GM21515 (cell line): ENCODE measurements around the gene CLCN6.

Experiments
- ATAC-seq: cut with Tn5 transposase; IDR thresholded peaks from one replicate; pipeline ENCODE4 v1.9.1; 2021; ENCODE audit not compliant: unreplicated experiment

Gene CLCN6

DNA sequence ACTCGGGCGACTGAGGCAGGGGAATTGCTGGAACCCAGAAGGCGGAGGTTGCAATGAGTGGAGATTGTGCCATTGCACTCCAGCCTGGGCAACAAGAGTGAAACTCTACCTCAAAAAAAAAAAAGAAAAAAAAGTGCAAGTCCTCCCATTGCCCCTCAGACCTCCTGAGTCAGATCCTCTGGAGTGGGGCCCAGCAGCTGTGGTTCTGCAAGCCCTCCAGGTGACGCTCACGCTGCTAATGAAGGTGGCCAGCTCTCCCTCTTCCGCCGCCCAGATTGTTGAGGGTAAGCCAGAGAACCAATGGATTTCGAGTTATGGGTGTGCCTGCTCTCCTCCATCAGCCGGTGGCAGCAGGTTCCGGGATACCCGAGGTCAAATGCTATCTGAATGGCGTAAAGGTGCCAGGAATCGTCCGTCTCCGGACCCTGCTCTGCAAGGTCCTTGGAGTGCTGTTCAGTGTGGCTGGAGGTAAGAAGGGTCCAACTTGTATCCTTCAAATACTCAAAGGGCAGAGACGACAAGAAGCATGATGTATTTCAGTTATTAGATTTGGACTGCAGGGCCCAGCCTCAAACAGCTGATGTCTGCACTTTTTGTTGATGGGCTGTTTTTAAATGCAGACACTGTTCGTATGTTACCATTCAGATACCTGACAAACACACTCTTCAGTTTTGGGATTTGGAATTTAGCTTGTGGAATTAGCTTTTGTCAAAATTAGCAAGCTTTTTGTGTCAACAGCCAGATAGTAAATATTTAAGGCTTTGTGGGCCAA, 17.6 kb downstream of the CLCN6 start:
- no peak for ATAC-seq

- ATAC-seq, result no peak
Measured at GRCh38 chr1:11825131-11825530, 19.1 kb downstream of the CLCN6 start.

- ATAC-seq, result no peak
Measured at GRCh38 chr1:11826946-11827345, 21.0 kb downstream of the CLCN6 start.

GRCh38 chr1:11828511-11828910, 22.5 kb downstream of the CLCN6 start:
- ATAC-seq, result no peak

DNA sequence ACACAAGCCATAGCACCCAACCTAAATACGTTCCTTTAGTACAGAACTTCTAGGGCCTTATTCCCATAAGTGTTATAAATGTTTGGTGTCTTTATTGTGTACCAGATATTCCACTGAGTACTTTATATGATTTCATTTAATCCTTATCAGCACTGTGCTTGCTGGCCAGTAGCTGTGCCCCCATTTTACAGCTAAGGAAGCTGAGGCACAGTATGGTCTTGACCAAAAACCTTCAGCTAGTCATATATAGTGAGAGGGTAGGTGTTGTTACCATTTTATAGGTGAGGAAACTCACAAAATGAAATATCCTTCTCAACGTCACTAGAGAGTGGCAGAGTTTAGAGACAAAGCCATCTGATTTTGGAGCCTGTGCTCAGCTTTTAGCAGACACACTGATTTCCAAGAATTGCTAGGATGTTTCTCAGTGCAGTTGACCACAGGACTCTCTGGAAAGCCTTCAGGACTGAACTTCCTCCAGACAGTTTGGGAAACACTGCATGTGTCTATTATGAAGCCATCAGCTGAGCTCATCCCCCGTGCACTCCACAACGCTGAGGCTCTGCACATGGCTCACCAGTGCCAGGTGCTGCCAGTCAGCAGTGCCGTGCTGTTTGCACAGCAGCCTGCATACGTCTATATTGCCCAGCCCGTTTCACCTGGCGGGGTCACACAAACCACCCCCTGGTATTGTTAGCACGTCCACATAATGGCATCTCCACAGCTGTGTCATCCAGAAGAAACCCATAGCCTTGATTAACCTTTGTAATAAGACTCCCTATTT, 26.1 kb downstream of the CLCN6 start:
- no peak for ATAC-seq

GRCh38 chr1:11833497-11833896, 27.5 kb downstream of the CLCN6 start:
- no peak for ATAC-seq

- ATAC-seq, result no peak
Measured at GRCh38 chr1:11833900-11834299, 27.9 kb downstream of the CLCN6 start.

DNA sequence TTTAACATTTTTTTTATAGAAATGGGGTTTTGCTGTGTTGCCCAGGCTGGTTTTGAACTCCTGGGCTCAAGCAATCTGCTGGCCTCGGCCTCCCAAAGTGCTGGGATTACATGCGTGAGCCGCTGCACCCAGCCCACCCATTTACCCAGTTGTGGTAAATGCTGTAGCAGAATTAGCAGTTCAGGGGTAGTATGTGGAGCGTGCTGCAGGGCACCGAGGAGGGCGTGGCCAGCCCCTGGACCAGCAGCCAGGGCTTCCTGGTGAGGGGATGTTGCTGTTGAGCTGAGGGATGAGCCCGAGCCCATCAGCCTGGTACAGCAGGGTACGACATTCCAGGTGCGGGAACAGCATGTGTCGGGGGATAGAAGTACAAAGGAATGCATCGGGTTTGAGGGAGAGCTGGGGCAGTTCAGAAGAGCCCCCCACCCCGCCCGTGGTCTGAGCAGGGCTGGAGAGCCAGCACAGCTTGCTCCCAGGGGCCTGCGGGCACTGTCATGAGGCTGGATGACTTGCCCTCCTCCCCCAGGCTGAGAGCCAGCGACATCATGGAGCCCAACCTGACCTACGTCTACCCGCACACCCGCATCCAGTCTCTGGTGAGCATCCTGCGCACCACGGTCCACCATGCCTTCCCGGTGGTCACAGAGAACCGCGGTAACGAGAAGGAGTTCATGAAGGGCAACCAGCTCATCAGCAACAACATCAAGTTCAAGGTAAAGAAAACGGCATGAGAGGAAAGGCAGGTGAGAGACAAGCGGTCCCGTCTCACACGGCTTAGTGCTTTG, 29.6 kb downstream of the CLCN6 start:
- ATAC-seq, result no peak

DNA sequence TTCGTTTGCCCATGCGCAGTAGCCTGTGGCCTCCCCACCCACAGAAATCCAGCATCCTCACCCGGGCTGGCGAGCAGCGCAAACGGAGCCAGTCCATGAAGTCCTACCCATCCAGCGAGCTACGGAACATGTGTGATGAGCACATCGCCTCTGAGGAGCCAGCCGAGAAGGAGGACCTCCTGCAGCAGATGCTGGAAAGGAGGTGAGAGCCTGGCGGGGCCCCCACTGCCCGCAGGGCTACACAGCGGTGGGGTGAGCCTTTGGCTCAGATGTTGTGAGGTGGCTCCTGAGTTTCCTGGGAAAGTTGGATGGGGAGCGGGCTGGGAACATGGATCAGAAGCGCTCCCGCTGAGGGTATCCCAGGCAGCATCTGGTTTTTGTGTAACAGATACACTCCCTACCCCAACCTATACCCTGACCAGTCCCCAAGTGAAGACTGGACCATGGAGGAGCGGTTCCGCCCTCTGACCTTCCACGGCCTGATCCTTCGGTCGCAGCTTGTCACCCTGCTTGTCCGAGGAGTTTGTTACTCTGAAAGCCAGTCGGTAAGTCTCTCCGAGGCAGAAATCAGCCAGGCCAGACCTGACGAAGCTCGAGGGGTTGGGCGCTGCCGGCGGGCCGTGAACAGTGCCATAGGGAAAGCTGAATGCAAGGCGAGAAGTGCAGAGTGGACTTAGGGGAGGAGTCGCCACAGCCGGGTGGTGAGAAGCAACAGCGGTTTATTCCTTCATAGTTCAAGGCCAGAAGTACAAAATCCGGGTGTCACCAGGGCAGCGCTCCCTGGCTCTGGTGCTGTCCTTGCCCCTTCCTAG, 31.2 kb downstream of the CLCN6 start:
- ATAC-seq, result no peak

DNA sequence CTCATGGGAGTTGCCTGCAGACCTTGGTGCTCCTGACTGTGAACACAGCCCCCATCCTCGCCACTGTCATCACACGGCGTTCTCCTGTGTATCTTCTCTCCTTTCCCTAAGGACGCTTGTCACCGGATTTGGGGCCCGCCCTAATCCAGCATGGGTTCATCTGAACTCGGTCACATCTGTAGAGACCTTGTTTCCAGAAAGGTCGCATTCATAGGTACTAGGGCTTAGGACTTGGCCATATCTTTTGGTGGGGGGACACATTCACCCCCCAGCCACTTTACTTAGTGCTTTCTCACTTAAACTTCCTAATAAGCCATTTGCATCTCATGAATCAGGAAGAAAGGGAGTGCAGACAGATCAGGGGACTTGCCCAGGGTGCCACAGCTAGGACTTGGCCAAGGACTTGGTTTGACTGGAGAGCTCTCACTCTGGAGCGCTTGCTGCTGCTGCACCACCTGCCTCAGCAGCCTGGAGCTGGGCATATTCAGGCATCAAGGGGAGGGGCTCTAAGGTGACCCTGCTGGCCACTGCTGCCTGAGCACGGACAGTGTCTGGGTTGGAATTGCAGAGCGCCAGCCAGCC, 31.9 kb downstream of the CLCN6 start:
- ATAC-seq, result no peak

- ATAC-seq, result no peak
Measured at GRCh38 chr1:11838349-11839272, 32.6 kb downstream of the CLCN6 start.

DNA sequence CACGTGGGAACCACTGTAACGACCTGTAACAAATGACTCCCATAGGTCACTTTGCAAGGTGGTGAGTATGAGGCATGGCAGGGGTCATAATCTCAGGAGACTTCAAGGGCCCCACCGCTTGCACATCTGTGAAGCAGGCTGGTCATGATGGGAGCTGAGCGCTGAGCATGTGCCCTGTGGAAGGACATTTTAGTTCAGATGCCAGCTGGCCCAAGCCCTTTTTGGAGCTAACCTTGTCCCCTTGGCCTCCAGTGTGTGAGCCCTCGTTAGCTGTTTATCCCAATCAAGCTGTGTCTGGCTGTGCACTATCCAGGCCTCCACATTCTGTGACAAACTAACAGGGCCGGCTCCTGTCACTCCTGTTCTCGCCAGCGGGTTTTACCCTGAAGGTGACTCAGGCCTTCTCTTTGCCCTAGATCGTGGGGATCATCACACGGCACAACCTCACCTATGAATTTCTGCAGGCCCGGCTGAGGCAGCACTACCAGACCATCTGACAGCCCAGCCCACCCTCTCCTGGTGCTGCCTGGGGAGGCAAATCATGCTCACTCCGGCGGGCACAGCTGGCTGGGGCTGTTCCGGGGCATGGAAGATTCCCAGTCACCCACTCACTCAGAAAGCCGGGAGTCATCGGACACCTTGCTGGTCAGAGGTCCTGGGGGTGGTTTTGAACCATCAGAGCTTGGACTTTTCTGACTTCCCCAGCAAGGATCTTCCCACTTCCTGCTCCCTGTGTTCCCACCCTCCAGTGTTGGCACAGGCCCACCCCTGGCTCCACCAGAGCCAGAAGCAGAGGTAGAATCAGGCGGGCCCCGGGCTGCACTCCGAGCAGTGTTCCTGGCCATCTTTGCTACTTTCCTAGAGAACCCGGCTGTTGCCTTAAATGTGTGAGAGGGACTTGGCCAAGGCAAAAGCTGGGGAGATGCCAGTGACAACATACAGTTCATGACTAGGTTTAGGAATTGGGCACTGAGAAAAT, 34.0 kb downstream of the CLCN6 start:
- no peak for ATAC-seq

DNA sequence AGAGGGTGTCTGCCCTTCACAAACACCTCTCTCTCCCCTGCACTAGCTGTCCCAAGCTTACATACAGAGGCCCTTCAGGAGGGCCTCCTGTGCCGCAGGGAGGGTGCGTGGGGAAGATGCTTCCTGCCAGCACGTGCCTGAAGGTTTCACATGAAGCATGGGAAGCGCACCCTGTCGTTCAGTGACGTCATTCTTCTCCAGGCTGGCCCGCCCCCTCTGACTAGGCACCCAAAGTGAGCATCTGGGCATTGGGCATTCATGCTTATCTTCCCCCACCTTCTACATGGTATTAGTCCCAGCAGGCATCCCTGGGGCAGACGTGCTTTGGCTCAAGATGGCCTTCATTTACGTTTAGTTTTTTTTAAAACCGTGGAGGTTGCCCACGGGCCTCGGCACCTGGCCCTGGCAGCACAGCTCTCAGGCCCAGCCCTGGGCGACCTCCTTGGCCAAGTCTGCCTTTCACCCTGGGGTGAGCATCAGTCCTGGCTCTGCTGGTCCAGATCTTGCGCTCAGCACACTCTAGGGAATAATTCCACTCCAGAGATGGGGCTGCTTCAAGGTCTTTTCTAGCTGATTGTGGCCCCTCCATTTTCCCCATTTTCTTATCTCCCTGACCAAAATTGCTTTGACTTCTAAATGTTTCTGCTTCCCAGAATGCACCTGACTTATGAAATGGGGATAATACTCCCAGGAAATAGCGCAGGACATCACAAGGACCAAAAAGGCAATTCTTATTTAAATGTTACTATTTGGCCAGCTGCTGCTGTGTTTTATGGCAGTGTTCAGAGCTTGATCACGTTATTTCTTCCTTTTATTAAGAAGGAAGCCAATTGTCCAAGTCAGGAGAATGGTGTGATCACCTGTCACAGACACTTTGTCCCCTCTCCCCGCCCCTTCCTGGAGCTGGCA, 35.5 kb downstream of the CLCN6 start:
- ATAC-seq, result no peak

GRCh38 chr1:11842154-11843041, 36.4 kb downstream of the CLCN6 start:
- no peak for ATAC-seq

- ATAC-seq, result no peak
Measured at GRCh38 chr1:11845641-11846335, 39.8 kb downstream of the CLCN6 start.
